ENCODE data around the gene SLC12A6. TPM values are rescaled to one million over a fixed set of nuclear protein-coding genes. Genes with fewer than 3 reads are reported as not detected.

Gene SLC12A6
- polyA plus RNA-seq, 2 of the 4 experiments (the other 2 are of a cell fraction), result 6.0 to 21.3 TPM

DNA sequence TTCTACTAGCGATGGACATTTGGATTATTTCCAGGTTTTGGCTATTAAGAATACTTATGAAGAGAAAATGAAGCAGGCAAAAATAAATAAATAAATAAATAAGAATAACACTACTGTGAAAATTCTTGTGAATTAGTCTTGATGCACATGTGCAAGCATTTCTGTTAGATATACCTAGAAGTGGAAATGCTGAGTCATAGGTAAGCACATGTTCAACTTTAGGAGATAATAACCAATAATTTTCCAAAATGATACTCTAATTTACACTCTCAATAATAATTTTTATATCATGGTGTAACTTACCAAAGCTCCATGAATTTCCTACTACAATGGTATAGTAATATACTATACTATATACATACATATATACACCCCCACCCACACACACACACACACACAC is 89.4 kb downstream of the SLC12A6 start:
- Histone ChIP-seq H3K27ac (no peak overlapping the region), H3K4me2 (no peak overlapping the region), H3K4me3 (no peak overlapping the region), H3K9me3 (no peaks in the 10 kb centered on the region), H3K4me1 (peaks cover 4% of the 10 kb centered on the region; the same call in 1 of the 3 replicates)
- DNase-seq (ENCODE audit: low read depth in 1 of 2, low spot score in 1 of 2) (no peak), ATAC-seq (no peak), FAIRE-seq (no peak)
- TF ChIP-seq CBX2 (IDR thresholded peaks at IDR 0.05; ENCODE audit: borderline replicate concordance, low read depth) (no peak), ZFP36 (IDR thresholded peaks at IDR 0.05; ENCODE audit: borderline replicate concordance, partially characterized antibody) (no peak), TFCP2L1 (CRISPR knock-in tag; IDR thresholded peaks at IDR 0.05) (no peak), RARB (CRISPR knock-in tag; IDR thresholded peaks at IDR 0.05) (no peak), EHF (CRISPR knock-in tag; IDR thresholded peaks at IDR 0.05) (no peak), RNF2 (IDR thresholded peaks at IDR 0.05; ENCODE audit: borderline replicate concordance, low read depth) (no peak), ZC3H11A (IDR thresholded peaks at IDR 0.05) (no peak), MAFK (IDR thresholded peaks at IDR 0.05; ENCODE audit: partially characterized antibody) (peak; percentile 78), NFE2L2 (conservative IDR thresholded peaks at IDR 0.05; ENCODE audit: low read length) (peak; percentile 76)
- TF ChIP-seq, protein P1, sequence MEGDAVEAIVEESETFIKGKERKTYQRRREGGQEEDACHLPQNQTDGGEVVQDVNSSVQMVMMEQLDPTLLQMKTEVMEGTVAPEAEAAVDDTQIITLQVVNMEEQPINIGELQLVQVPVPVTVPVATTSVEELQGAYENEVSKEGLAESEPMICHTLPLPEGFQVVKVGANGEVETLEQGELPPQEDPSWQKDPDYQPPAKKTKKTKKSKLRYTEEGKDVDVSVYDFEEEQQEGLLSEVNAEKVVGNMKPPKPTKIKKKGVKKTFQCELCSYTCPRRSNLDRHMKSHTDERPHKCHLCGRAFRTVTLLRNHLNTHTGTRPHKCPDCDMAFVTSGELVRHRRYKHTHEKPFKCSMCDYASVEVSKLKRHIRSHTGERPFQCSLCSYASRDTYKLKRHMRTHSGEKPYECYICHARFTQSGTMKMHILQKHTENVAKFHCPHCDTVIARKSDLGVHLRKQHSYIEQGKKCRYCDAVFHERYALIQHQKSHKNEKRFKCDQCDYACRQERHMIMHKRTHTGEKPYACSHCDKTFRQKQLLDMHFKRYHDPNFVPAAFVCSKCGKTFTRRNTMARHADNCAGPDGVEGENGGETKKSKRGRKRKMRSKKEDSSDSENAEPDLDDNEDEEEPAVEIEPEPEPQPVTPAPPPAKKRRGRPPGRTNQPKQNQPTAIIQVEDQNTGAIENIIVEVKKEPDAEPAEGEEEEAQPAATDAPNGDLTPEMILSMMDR (IDR thresholded peaks at IDR 0.05), result no peak
- TF ChIP-seq, protein P2, sequence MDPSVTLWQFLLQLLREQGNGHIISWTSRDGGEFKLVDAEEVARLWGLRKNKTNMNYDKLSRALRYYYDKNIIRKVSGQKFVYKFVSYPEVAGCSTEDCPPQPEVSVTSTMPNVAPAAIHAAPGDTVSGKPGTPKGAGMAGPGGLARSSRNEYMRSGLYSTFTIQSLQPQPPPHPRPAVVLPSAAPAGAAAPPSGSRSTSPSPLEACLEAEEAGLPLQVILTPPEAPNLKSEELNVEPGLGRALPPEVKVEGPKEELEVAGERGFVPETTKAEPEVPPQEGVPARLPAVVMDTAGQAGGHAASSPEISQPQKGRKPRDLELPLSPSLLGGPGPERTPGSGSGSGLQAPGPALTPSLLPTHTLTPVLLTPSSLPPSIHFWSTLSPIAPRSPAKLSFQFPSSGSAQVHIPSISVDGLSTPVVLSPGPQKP (IDR thresholded peaks at IDR 0.05; ENCODE audit: low read depth, low read length), result no peak
- TF ChIP-seq, protein P3, sequence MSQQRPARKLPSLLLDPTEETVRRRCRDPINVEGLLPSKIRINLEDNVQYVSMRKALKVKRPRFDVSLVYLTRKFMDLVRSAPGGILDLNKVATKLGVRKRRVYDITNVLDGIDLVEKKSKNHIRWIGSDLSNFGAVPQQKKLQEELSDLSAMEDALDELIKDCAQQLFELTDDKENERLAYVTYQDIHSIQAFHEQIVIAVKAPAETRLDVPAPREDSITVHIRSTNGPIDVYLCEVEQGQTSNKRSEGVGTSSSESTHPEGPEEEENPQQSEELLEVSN (IDR thresholded peaks at IDR 0.05; ENCODE audit: borderline replicate concordance, low read depth), result no peak
- TF ChIP-seq, protein P4, sequence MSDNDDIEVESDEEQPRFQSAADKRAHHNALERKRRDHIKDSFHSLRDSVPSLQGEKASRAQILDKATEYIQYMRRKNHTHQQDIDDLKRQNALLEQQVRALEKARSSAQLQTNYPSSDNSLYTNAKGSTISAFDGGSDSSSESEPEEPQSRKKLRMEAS (IDR thresholded peaks at IDR 0.05), result no peak
- TF ChIP-seq, protein P5, sequence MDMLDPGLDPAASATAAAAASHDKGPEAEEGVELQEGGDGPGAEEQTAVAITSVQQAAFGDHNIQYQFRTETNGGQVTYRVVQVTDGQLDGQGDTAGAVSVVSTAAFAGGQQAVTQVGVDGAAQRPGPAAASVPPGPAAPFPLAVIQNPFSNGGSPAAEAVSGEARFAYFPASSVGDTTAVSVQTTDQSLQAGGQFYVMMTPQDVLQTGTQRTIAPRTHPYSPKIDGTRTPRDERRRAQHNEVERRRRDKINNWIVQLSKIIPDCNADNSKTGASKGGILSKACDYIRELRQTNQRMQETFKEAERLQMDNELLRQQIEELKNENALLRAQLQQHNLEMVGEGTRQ (IDR thresholded peaks at IDR 0.05), result no peak
- CTCF ChIA-PET, result interaction anchor here (1.4 to 2.4 kb wide), 2 partner anchors 9 to 95 kb away, joined by 5 to 9 read pairs; partner anchors contain the start of genes NOP10 and NUTM1
- POLR2A ChIA-PET, result no interaction called here
- 95% methylated on average over 1 of the region's 1 CpG for WGBS (ENCODE audit: missing lambda C conversion rate)

DNA sequence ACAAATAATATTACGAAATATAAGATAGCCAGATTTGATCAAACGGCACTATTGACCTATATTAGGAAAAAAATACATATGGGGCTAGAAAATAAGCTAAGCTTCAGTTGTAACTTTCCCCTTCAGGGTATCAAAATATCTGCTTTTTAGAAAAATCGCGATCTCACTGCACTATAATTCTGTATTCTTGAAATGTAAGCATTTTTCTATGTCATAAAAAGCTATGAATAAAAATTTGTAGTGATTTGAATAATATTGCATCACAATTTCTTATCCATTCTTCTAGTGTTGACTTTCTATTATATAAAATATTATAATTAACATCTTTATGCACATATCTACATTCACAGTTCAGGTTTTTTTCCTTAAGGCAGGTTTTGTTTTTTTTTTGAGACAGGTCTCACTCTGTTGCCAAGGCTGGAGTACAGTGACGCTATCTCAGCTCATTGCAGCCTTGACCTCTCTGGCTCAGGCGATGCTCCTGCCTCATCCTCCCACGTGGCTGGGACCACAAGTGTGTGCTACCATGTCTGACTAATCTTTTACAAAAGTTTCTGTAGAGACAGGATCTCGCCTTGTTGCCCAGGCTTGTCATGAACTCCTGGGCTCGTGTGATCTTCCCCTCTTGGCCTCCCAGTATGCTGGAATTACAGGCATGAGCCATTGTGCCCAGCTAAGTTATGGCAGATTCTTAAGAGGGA is 91.2 kb downstream of the SLC12A6 start:
- 80% methylated on average over 9 of the region's 9 CpGs for WGBS (ENCODE audit: missing lambda C conversion rate)
- TF ChIP-seq, protein P2 (IDR thresholded peaks at IDR 0.05; ENCODE audit: low read depth, low read length), result no peak
- TF ChIP-seq JUN (IDR thresholded peaks at IDR 0.05) (no peak), GATA3 (IDR thresholded peaks at IDR 0.05; ENCODE audit: borderline replicate concordance) (no peak), SMC3 (IDR thresholded peaks at IDR 0.05) (no peak), CEBPB (IDR thresholded peaks at IDR 0.05) (no peak), JUNB (IDR thresholded peaks at IDR 0.05) (no peak), FOSL2 (IDR thresholded peaks at IDR 0.05) (no peak), FOSL2 (CRISPR knock-in tag; IDR thresholded peaks at IDR 0.05) (no peak), HOXB13 (CRISPR knock-in tag; IDR thresholded peaks at IDR 0.05; ENCODE audit: low read depth) (no peak)
- TF ChIP-seq, protein P6, sequence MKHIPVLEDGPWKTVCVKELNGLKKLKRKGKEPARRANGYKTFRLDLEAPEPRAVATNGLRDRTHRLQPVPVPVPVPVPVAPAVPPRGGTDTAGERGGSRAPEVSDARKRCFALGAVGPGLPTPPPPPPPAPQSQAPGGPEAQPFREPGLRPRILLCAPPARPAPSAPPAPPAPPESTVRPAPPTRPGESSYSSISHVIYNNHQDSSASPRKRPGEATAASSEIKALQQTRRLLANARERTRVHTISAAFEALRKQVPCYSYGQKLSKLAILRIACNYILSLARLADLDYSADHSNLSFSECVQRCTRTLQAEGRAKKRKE (CRISPR knock-in tag; IDR thresholded peaks at IDR 0.05; ENCODE audit: low read depth), result no peak
- TF ChIP-seq, protein P1 (IDR thresholded peaks at IDR 0.05), result no peak
- TF ChIP-seq, protein P3 (IDR thresholded peaks at IDR 0.05; ENCODE audit: borderline replicate concordance, low read depth), result no peak
- ChIA-PET POLR2A (no interaction called here), CTCF (interaction anchor here (0.6 to 1.9 kb wide), 6 partner anchors 13 to 435 kb away, joined by 3 to 7 read pairs (median 3); partner anchors contain the start of gene LPCAT4)
- FAIRE-seq (no peak), DNase-seq (ENCODE audit: low read depth in 1 of 2, low spot score in 1 of 2) (no peak), ATAC-seq (no peak)
- H3K4me1 ChIP-seq, result peaks cover 4% of the 10 kb centered on the region; the same call in 1 of the 3 replicates
- no peaks in the 10 kb centered on the region for H3K9me3 ChIP-seq
- no peak overlapping the region for H3K27ac ChIP-seq
- H3K4me2 ChIP-seq, result no peak overlapping the region
- H3K4me3 ChIP-seq, result no peak overlapping the region
